Mesenchymal stem cell (in vitro differentiated cells and primary cell): ENCODE data around the gene GDPD3.

Source experiments
- DNase-seq: peaks from one replicate; pipeline ENCODE4 v3.0.0-alpha.2; 2013
- H2AFZ ChIP-seq: one replicate; pipeline ENCODE4 v1.6.1; 2013; ENCODE audit warnings: low read depth, mild to moderate bottlenecking, control low read depth, inconsistent platforms, low read length, moderate library complexity
- H2AK5ac ChIP-seq: 2 replicates; pipeline ENCODE4 v1.6.1; 2013; ENCODE audit warnings: low read length, moderate library complexity, mild to moderate bottlenecking, inconsistent platforms; ENCODE audit not compliant: severe bottlenecking
- H2BK120ac ChIP-seq: one replicate; pipeline ENCODE4 v1.6.1; 2013; ENCODE audit warnings: low read depth, mild to moderate bottlenecking, inconsistent platforms, low read length, moderate library complexity
- H2BK12ac ChIP-seq, 2 experiments: one replicate each; pipeline ENCODE4 v1.6.1; 2013; ENCODE audit warnings: inconsistent platforms in 2 of 2, low read length in 2 of 2, mild to moderate bottlenecking in 2 of 2, moderate library complexity in 2 of 2, control low read depth in 1 of 2
- H2BK15ac ChIP-seq: one replicate; pipeline ENCODE4 v1.6.1; 2013; ENCODE audit warnings: mild to moderate bottlenecking, low read depth, inconsistent platforms; ENCODE audit not compliant: poor library complexity, severe bottlenecking
- H2BK5ac ChIP-seq: 2 replicates; pipeline ENCODE4 v1.6.1; 2013; ENCODE audit warnings: low read depth, mild to moderate bottlenecking, low read length, control low read depth, inconsistent platforms; ENCODE audit not compliant: poor library complexity, severe bottlenecking
- H3K14ac ChIP-seq, 2 experiments: one replicate each; pipeline ENCODE4 v1.6.1; 2013; ENCODE audit warnings: inconsistent platforms in 2 of 2, low read length in 2 of 2, control low read depth in 1 of 2, mild to moderate bottlenecking in 1 of 2, moderate library complexity in 1 of 2
- H3K18ac ChIP-seq, 2 experiments: one replicate each; pipeline ENCODE4 v1.6.1; 2013; ENCODE audit warnings: inconsistent platforms in 2 of 2, low read length in 2 of 2, control low read depth in 1 of 2, low read depth in 1 of 2, mild to moderate bottlenecking in 1 of 2
- H3K23ac ChIP-seq, 2 experiments: one replicate each; pipeline ENCODE4 v1.6.1; 2013; ENCODE audit warnings: inconsistent platforms in 2 of 2, low read length in 2 of 2, mild to moderate bottlenecking in 2 of 2, moderate library complexity in 2 of 2, control low read depth in 1 of 2
- H3K27ac ChIP-seq: 2 replicates; pipeline ENCODE4 v1.5.1; 2013; ENCODE audit warnings: mild to moderate bottlenecking, moderate library complexity, low read length, control low read depth, inconsistent platforms; ENCODE audit not compliant: poor library complexity, severe bottlenecking
- H3K27me3 ChIP-seq, 2 experiments: 2 replicates each; pipeline versions ENCODE4 v1.6.1 to v1.7.0; 2013; ENCODE audit warnings: low read length in 2 of 2, mild to moderate bottlenecking in 2 of 2, moderate library complexity in 2 of 2, control low read depth in 1 of 2, inconsistent platforms in 1 of 2; ENCODE audit not compliant: control insufficient read depth in 1 of 2, insufficient read depth in 1 of 2
- H3K36me3 ChIP-seq, 2 experiments: 2 replicates each; pipeline versions ENCODE4 v1.6.1 to v1.7.0; 2013; ENCODE audit warnings: low read length in 2 of 2, control low read depth in 1 of 2, inconsistent platforms in 1 of 2, low read depth in 1 of 2, mild to moderate bottlenecking in 1 of 2; ENCODE audit not compliant: insufficient read depth in 2 of 2, control insufficient read depth in 1 of 2
- H3K4ac ChIP-seq, 2 experiments: one replicate each; pipeline ENCODE4 v1.6.1; 2013; ENCODE audit warnings: inconsistent platforms in 2 of 2, low read length in 2 of 2, mild to moderate bottlenecking in 2 of 2, moderate library complexity in 2 of 2, control low read depth in 1 of 2, low read depth in 1 of 2
- H3K4me1 ChIP-seq: 2 replicates; pipeline ENCODE4 v1.6.1; 2013; ENCODE audit warnings: low read depth, low read length, control low read depth; ENCODE audit not compliant: control insufficient read depth, insufficient read depth
- H3K4me2 ChIP-seq: 2 replicates; pipeline ENCODE4 v1.6.1; 2013; ENCODE audit warnings: low read length, mild to moderate bottlenecking, inconsistent platforms; ENCODE audit not compliant: poor library complexity, severe bottlenecking
- H3K4me3 ChIP-seq, 2 experiments: 2 replicates each; pipeline versions ENCODE4 v1.5.1 to v1.7.0; 2013; ENCODE audit warnings: low read length in 2 of 2, mild to moderate bottlenecking in 2 of 2, control low read depth in 1 of 2, low read depth in 1 of 2; ENCODE audit not compliant: insufficient read depth in 1 of 2
- H3K79me1 ChIP-seq: replicated peaks from 2 replicates; pipeline ENCODE4 v1.6.1; 2013; ENCODE audit warnings: mild to moderate bottlenecking, control low read depth, low read length, inconsistent platforms; ENCODE audit not compliant: poor library complexity, severe bottlenecking
- H3K9ac ChIP-seq: 2 replicates; pipeline ENCODE4 v1.7.0; 2013; ENCODE audit warnings: mild to moderate bottlenecking, low read length, moderate library complexity
- H3K9me3 ChIP-seq: 2 replicates; pipeline ENCODE4 v1.7.0; 2013; ENCODE audit warnings: mild to moderate bottlenecking, low read length; ENCODE audit not compliant: control insufficient read depth
- H4K8ac ChIP-seq: one replicate; pipeline ENCODE4 v1.6.1; 2013; ENCODE audit warnings: inconsistent platforms, mild to moderate bottlenecking, low read length, moderate library complexity
- H4K91ac ChIP-seq: one replicate; pipeline ENCODE4 v1.6.1; 2013; ENCODE audit warnings: mild to moderate bottlenecking, low read length, inconsistent platforms
- WGBS: methylation state at CpG from one replicate; pipeline ENCODE4 v1.1.7; 2013; ENCODE audit warnings: mixed read lengths; 5-methylcytosine and 5-hydroxymethylcytosine counted together

Gene GDPD3

DNA sequence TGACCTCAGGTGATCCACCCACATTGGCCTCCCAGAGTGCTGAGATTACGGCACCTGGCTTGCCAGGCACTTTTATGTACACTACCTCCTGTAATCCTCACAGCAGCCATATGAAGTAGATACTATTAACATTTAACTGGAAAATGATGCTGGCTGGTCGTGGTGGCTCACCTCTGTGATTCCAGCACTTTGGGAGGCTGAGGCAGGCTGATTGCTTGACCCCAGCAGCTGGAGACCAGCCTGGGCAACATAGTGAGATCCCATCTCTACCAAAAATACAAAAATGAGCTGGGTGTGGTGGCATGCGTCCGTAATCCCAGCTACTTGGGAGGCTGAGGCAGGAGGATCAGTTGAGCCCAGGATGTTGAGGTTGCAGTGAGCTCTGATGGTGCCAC lies 11.6 kb upstream of the GDPD3 start:
- H3K36me3 ChIP-seq, result peaks cover 11 to 17% of the 10 kb centered on the region in 2 experiments
- no peak overlapping the region for H4K8ac ChIP-seq
- H2BK15ac ChIP-seq, result no peak overlapping the region
- H3K4ac ChIP-seq, result no peak overlapping the region
- 93% methylated on average over 4 of the region's 4 CpGs for WGBS
- peak overlapping the region; percentile 34 for H3K9ac ChIP-seq
- H2BK12ac ChIP-seq, result no peak overlapping the region
- H3K23ac ChIP-seq, result no peak overlapping the region
- H3K27me3 ChIP-seq, result no peaks in the 10 kb centered on the region
- no peak overlapping the region for H3K18ac ChIP-seq
- no peak for DNase-seq
- peaks cover 8% of the 10 kb centered on the region for H3K79me1 ChIP-seq
- no peak overlapping the region for H3K14ac ChIP-seq
- no peak overlapping the region for H4K91ac ChIP-seq
- no peak overlapping the region for H2BK5ac ChIP-seq
- H3K4me2 ChIP-seq, result no peak overlapping the region
- no peak overlapping the region for H3K4me3 ChIP-seq
- H2BK120ac ChIP-seq, result no peak overlapping the region
- no peak overlapping the region for H3K27ac ChIP-seq
- H3K4me1 ChIP-seq, result peaks cover 12% of the 10 kb centered on the region
- no peak overlapping the region for H2AFZ ChIP-seq
- no peak overlapping the region for H2AK5ac ChIP-seq
- no peaks in the 10 kb centered on the region for H3K9me3 ChIP-seq

DNA sequence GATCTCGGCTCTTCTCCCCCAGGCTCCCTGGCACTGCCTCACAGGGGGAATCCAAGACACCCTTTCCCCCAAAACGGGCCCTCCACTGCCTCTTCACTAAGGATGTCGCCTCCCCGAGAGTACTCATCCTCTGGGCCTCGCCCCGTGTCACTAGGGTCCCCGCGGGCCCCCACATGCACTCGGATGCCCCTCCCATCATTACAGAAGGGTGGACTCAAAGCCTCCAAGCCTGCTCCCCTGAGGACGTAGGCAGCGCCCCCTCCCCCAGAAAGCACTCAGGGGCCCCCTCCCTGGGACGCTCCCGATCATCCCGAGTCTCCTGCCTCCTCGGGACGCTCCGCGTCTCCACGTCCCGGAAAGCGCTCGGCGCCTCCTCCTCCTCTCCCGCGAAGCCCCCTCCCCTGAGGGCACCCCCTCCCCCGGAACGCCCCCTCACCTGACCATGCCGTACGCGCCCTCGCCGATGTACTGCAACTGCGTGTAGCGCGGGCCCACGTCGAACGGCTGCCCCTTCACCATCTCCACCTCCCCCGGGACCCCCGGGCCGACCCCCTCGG lies 9.3 kb upstream of the GDPD3 start:
- Histone ChIP-seq H3K9me3 (no peaks in the 10 kb centered on the region), H3K9ac (peak overlapping the region; percentile 93), H3K79me1 (peaks cover 8% of the 10 kb centered on the region), H3K4me2 (peak overlapping the region; percentile 85), H3K14ac (peak overlapping the region; percentile 98), H2BK15ac (peak overlapping the region; percentile 26), H2BK5ac (no peak overlapping the region), H3K23ac (peak overlapping the region in 1 of 2 experiments; percentile 17), H3K36me3 (peaks cover 26 to 40% of the 10 kb centered on the region in 2 experiments), H3K27me3 (no peaks in the 10 kb centered on the region), H3K18ac (peak overlapping the region; percentile 77 to 97), H3K4ac (peak overlapping the region; percentile 60 to 92), H3K4me3 (peak overlapping the region; percentile 89), H2AFZ (peak overlapping the region; percentile 57), H3K4me1 (peaks cover 12% of the 10 kb centered on the region), H4K8ac (peak overlapping the region; percentile 88), H2BK120ac (peak overlapping the region; percentile 89), H2AK5ac (no peak overlapping the region), H3K27ac (no peak overlapping the region), H4K91ac (peak overlapping the region; percentile 83), H2BK12ac (peak overlapping the region in 1 of 2 experiments; percentile 72)
- WGBS, result 3% methylated on average over 28 of the region's 42 CpGs
- DNase-seq, result peak; percentile 18

DNA sequence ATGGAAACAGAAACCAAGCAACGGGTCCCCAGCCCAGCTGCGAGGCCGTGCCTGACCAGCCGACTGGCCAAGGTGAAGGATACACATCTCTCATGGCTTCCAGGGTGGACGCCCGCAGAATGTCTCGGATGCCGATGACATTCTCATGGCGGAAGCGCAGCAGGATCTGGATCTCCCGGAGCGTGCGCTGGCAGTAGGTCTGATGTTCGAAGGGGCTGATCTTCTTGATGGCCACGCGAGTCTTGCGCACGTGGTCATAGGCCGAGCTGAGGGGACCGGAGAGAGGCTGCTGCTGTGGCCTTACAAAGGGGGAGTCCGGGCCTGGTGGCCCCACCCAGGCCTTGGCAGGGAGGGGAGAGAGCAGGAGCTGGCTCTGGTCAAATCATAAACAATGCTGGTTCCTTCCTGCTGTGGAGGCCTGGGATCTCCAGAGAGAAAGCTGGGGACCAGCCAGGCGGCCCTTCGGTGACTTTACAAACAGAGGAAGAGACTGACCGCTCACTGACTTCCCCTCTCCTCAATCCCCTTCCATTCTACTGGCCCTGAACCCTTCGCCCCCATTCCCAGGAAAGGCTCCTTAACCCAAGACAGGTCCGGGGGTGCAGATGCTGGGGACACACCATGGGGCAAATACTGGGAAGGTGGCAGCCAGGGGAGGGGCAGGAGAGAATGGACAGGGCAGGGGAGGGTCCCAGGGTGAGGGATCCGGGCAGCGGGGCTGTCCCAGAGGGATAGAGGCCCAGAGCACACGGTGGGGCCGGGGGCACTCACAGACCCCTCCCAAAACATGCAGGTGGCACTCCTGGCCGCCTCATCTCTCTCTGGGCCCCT lies 8.6 kb upstream of the GDPD3 start:
- H3K4me2 ChIP-seq, result peak overlapping the region; percentile 85
- H3K9ac ChIP-seq, result peak overlapping the region; percentile 93
- H2BK15ac ChIP-seq, result peak overlapping the region; percentile 34
- no peak overlapping the region for H2BK5ac ChIP-seq
- H3K18ac ChIP-seq, result peak overlapping the region; percentile 77 to 97
- H3K4me3 ChIP-seq, result peak overlapping the region; percentile 89
- DNase-seq, result peak; percentile 36
- peak overlapping the region; percentile 89 for H2BK120ac ChIP-seq
- H3K36me3 ChIP-seq, result peaks cover 34 to 47% of the 10 kb centered on the region in 2 experiments
- peak overlapping the region; percentile 88 for H4K8ac ChIP-seq
- WGBS, result 78% methylated on average over 29 of the region's 31 CpGs
- peak overlapping the region; percentile 60 to 92 for H3K4ac ChIP-seq
- no peak overlapping the region for H3K23ac ChIP-seq
- no peak overlapping the region for H2AK5ac ChIP-seq
- no peak overlapping the region for H2AFZ ChIP-seq
- no peaks in the 10 kb centered on the region for H3K9me3 ChIP-seq
- H3K4me1 ChIP-seq, result peaks cover 12% of the 10 kb centered on the region
- no peaks in the 10 kb centered on the region for H3K27me3 ChIP-seq
- peak overlapping the region in 1 of 2 experiments; percentile 68 for H2BK12ac ChIP-seq
- no peak overlapping the region for H3K27ac ChIP-seq
- peaks cover 8% of the 10 kb centered on the region for H3K79me1 ChIP-seq
- H3K14ac ChIP-seq, result peak overlapping the region in 1 of 2 experiments; percentile 98
- H4K91ac ChIP-seq, result peak overlapping the region; percentile 83

DNA sequence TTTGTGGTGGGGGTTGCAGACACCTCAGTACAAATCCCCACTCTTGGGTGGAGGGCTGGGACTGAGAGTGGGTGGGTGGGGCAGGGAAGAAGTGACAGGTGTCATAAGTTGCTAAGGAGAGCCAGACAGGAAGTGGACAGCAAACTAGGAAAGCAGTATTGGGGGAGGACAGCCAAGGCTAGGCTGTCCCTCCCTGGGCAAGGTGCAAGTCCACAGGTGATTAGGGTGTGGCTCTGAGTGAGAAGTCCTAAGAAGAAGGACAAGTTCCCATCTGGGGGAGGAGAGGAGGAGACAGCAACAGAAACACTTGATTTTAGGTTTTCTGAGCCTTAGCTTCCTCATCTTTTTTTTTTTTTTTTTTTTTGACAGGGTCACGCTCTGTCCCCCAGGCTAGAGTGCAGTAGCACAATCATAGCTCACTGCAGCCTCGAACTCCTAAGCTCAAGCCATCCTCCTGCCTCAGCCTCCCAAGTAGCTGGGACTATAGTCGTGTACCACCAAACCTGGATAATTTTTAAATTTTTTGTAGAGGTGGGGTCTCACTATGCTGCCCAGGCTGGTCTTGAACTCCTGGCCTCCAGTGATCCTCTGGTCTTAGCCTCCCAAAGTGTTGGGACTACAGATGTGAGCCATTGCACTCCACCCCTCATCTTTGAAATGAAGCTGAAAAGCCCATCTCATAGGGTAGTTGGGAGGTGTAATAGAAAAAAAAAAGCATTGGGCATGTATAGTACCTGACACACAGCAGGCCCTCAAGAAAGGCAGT lies 7.2 kb upstream of the GDPD3 start:
- no peak overlapping the region for H3K14ac ChIP-seq
- no peak overlapping the region for H3K4me3 ChIP-seq
- H2BK15ac ChIP-seq, result no peak overlapping the region
- H2BK5ac ChIP-seq, result no peak overlapping the region
- no peak overlapping the region for H2BK12ac ChIP-seq
- peaks cover 44 to 59% of the 10 kb centered on the region in 2 experiments for H3K36me3 ChIP-seq
- no peak overlapping the region for H3K23ac ChIP-seq
- H3K4me1 ChIP-seq, result peaks cover 12% of the 10 kb centered on the region
- H4K91ac ChIP-seq, result no peak overlapping the region
- no peaks in the 10 kb centered on the region for H3K27me3 ChIP-seq
- H3K9ac ChIP-seq, result peak overlapping the region; percentile 93
- no peak overlapping the region for H3K27ac ChIP-seq
- WGBS, result 100% methylated on average over 1 of the region's 3 CpGs
- H3K4ac ChIP-seq, result no peak overlapping the region
- no peak overlapping the region for H3K18ac ChIP-seq
- no peak overlapping the region for H4K8ac ChIP-seq
- H2BK120ac ChIP-seq, result no peak overlapping the region
- H3K4me2 ChIP-seq, result no peak overlapping the region
- H3K9me3 ChIP-seq, result no peaks in the 10 kb centered on the region
- no peak overlapping the region for H2AFZ ChIP-seq
- no peak for DNase-seq
- H2AK5ac ChIP-seq, result no peak overlapping the region
- H3K79me1 ChIP-seq, result peaks cover 8% of the 10 kb centered on the region
